NCI-H2171 treated with DMSO at 0.1 percent for 48 hours (cell line): ENCODE data around the gene OR7G3.

Source experiments
- DNase-seq: peaks from one replicate; lab custom pipeline; 2025; lab: John Stamatoyannopoulos, UW

The OR7G3 gene

GRCh38 chr19:9126900-9127405 lies at the start of gene OR7G3:
Gene OR7G3, minus strand, starts transcription at chr19:9126950. Its CDS starts 0 bp downstream, at chr19:9126950.
- DNase-seq, result no peak

GRCh38 chr19:9175326-9175725 lies 48.6 kb upstream of the OR7G3 start:
- no peak for DNase-seq

- DNase-seq, result no peak
Measured at GRCh38 chr19:9171393-9171991, 44.7 kb upstream of the OR7G3 start.

GRCh38 chr19:9166846-9167245 lies 40.1 kb upstream of the OR7G3 start:
- DNase-seq, result no peak

- no peak for DNase-seq
Measured at GRCh38 chr19:9165261-9165660, 38.5 kb upstream of the OR7G3 start.

GRCh38 chr19:9161427-9161826 lies 34.7 kb upstream of the OR7G3 start:
- no peak for DNase-seq

GRCh38 chr19:9159891-9160290 lies 33.1 kb upstream of the OR7G3 start:
- DNase-seq, result no peak

GRCh38 chr19:9156304-9156703 lies 29.6 kb upstream of the OR7G3 start:
- no peak for DNase-seq

GRCh38 chr19:9155591-9155990 lies 28.8 kb upstream of the OR7G3 start:
- no peak for DNase-seq

GRCh38 chr19:9151367-9151766 lies 24.6 kb upstream of the OR7G3 start:
- DNase-seq, result no peak

GRCh38 chr19:9150650-9151049 lies 23.9 kb upstream of the OR7G3 start:
- DNase-seq, result no peak

GRCh38 chr19:9149997-9150396 lies 23.2 kb upstream of the OR7G3 start:
- DNase-seq, result no peak

- no peak for DNase-seq
Measured at GRCh38 chr19:9148697-9149096, 21.9 kb upstream of the OR7G3 start.

GRCh38 chr19:9146882-9147281 lies 20.1 kb upstream of the OR7G3 start:
- no peak for DNase-seq

GRCh38 chr19:9144920-9145319 lies 18.2 kb upstream of the OR7G3 start:
- DNase-seq, result no peak

GRCh38 chr19:9140159-9140874 lies 13.6 kb upstream of the OR7G3 start, which contains the start of gene ZNF317:
Gene ZNF317, plus strand, starts transcription at chr19:9140397. Its CDS starts 15,620 bp downstream, at chr19:9156017.
- peak; percentile 90 for DNase-seq

GRCh38 chr19:9139609-9140158 lies 12.9 kb upstream of the OR7G3 start:
- DNase-seq, result peak; percentile 48

GRCh38 chr19:9132422-9132821 lies 5.7 kb upstream of the OR7G3 start:
- no peak for DNase-seq

- no peak for DNase-seq
Measured at GRCh38 chr19:9130965-9131364, 4.2 kb upstream of the OR7G3 start.

- no peak for DNase-seq
Measured at GRCh38 chr19:9128171-9128570, 1.4 kb upstream of the OR7G3 start.

- DNase-seq, result no peak
Measured at GRCh38 chr19:9116547-9116946, 10.2 kb downstream of the OR7G3 start.

GRCh38 chr19:9115307-9115813 lies 11.4 kb downstream of the OR7G3 start, which contains the start of gene OR7G1:
Gene OR7G1, minus strand, starts transcription at chr19:9115763. Its CDS starts 0 bp downstream, at chr19:9115763.
- DNase-seq, result no peak

GRCh38 chr19:9109959-9110358 lies 16.8 kb downstream of the OR7G3 start:
- DNase-seq, result no peak
